Progenitor cell of endocrine pancreas (in vitro differentiated cells): ENCODE results near the gene USP13. TPM values are rescaled to one million over a fixed set of nuclear protein-coding genes. Genes with fewer than 3 reads are reported as not detected.

Source experiments
- DNase-seq: peaks from one replicate; pipeline ENCODE4 v3.0.0; 2021; ENCODE audit warnings: low spot score; ENCODE audit not compliant: unreplicated experiment
- H3K27ac Mint-ChIP-seq: 2 replicates; pipeline ENCODE4 v1.8.0; 2021; ENCODE audit warnings: mild to moderate bottlenecking, moderate library complexity, mixed read lengths
- H3K27me3 Mint-ChIP-seq: 2 replicates; pipeline ENCODE4 v1.8.0; 2021; ENCODE audit warnings: mixed read lengths
- H3K36me3 Mint-ChIP-seq: 2 replicates; pipeline ENCODE4 v1.8.0; 2022; ENCODE audit warnings: mixed read lengths; ENCODE audit not compliant: insufficient read depth
- H3K4me1 Mint-ChIP-seq: 2 replicates; pipeline ENCODE4 v1.8.0; 2021; ENCODE audit warnings: low read depth, mixed read lengths
- H3K4me3 Mint-ChIP-seq: 2 replicates; pipeline ENCODE4 v1.8.0; 2021; ENCODE audit warnings: low read depth, mild to moderate bottlenecking, moderate library complexity, mixed read lengths
- H3K9me3 Mint-ChIP-seq: 2 replicates; pipeline ENCODE4 v1.8.0; 2021; ENCODE audit warnings: low read depth, mixed read lengths
- CTCF ChIP-seq: fragments of 200-600 bp; sonication (generic); IDR thresholded peaks from one replicate; pipeline ENCODE4 v1.5.0; 2021; ENCODE audit warnings: antibody characterized with exemption, mild to moderate bottlenecking; ENCODE audit not compliant: unreplicated experiment
- total RNA-seq: library from RNA; stranded (reverse); gene quantifications from 2 replicates; pipeline ENCODE4 v1.2.1, GENCODE V29; 2021

The USP13 gene
- total RNA-seq, 1 donor from 2014 or later: 10.7 TPM

- H3K27me3 Mint-ChIP-seq: no peaks in the 10 kb centered on the region
- no peak overlapping the region for H3K4me3 Mint-ChIP-seq
- no peak for DNase-seq
- peaks cover 10% of the 10 kb centered on the region for H3K4me1 Mint-ChIP-seq
- H3K36me3 Mint-ChIP-seq: no peaks in the 10 kb centered on the region
- no peak overlapping the region for H3K27ac Mint-ChIP-seq
- no peak for TF ChIP-seq CTCF
- H3K9me3 Mint-ChIP-seq: no peaks in the 10 kb centered on the region
Measured at GRCh38 chr3:179794355-179794754, 141.5 kb downstream of the USP13 start.

DNA sequence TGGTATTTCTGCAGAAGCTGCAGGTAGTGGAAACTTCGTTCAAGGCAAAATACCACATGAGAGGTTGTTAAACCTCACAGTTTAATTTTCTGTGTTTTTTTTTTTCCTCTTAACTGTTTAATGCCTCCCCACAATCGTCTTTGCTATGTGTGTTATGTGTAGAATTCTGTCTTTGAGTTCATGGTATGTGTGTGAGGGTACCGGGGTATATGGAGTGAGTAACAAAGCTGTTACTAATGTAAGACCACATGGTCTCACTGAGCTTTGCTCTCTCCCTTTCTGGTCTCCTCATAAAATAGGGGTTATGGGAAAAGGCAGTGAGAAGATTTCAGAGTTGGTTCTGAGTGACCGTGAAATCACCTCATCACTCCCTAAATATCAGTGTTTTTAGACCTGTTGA lies 143.6 kb downstream of the USP13 start:
- Mint-ChIP-seq H3K9me3 (no peaks in the 10 kb centered on the region), H3K36me3 (no peaks in the 10 kb centered on the region), H3K4me1 (peaks cover 10% of the 10 kb centered on the region), H3K27ac (no peak overlapping the region), H3K27me3 (no peaks in the 10 kb centered on the region), H3K4me3 (no peak overlapping the region)
- no peak for DNase-seq
- TF ChIP-seq CTCF: no peak

DNA sequence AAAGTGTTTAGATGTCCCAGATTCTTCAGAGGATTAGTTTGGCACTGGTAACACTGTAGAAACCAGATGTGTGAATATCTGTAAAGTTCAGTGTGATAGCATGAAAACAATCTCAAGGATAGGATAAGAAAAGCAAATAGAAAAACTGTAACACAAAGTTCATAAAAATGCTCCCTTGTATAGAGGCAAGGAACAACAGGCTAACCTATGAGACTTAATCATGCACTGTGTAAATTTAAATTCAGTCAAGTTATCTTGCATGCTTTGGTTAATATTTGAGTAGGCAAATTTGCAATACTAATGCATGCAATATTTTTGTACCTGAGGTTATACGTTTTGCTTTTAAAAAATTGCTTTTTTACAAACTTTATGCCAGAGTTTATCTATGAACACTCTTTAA lies 144.4 kb downstream of the USP13 start:
- H3K9me3 Mint-ChIP-seq: no peaks in the 10 kb centered on the region
- no peak for DNase-seq
- H3K36me3 Mint-ChIP-seq: no peaks in the 10 kb centered on the region
- no peak overlapping the region for H3K4me3 Mint-ChIP-seq
- no peaks in the 10 kb centered on the region for H3K27me3 Mint-ChIP-seq
- peaks cover 10% of the 10 kb centered on the region for H3K4me1 Mint-ChIP-seq
- no peak for TF ChIP-seq CTCF
- no peak overlapping the region for H3K27ac Mint-ChIP-seq

DNA sequence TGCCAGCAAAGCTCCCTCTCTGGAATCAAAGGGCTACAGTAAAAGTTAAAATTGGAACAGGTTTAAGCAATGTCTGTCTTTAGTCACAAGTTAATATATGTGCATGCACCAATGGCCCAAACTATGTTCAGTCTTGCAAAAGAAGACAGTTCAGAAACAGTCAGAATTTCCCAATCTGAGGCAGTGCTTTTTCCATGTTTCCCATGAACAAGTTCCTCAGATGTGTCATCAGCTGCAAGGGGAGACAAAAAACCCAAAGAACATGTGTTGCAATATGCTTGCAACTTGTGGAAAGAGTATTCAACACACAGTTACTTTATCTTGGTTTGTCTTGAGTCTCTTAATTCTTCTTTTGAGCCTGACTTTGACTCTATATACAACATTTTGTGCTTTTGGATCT lies 148.4 kb downstream of the USP13 start:
- Mint-ChIP-seq H3K9me3 (no peaks in the 10 kb centered on the region), H3K4me3 (no peak overlapping the region), H3K36me3 (no peaks in the 10 kb centered on the region), H3K27me3 (no peaks in the 10 kb centered on the region), H3K27ac (no peak overlapping the region), H3K4me1 (peaks cover 10% of the 10 kb centered on the region)
- DNase-seq: no peak
- TF ChIP-seq CTCF: no peak

DNA sequence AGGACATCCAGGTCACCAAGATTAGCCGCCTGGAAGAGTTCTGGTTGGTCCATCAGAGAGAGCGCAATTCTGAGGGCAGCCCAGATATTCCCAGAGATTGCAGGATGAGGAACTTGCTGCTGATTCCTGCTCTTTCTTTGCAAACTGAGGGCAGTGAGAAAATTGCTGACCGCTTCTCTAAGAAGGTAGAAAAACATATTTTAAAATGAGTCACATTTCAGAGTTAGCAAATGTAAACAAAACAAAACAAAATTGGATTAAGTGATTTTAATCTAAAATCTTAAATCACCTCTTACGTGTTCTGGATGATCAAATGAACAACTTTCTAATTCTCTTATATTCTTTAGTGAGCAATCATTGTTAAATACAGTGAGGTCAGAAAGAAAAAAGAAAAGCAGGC lies 149.0 kb downstream of the USP13 start:
- Mint-ChIP-seq H3K27me3 (no peaks in the 10 kb centered on the region), H3K4me3 (no peak overlapping the region), H3K27ac (no peak overlapping the region), H3K4me1 (peaks cover 5% of the 10 kb centered on the region), H3K9me3 (no peaks in the 10 kb centered on the region), H3K36me3 (no peaks in the 10 kb centered on the region)
- no peak for DNase-seq
- TF ChIP-seq CTCF: no peak
